ENCODE data around the gene IL16.

Gene IL16

GRCh38 chr15:81209635-81210034 lies 13.0 kb downstream of the IL16 start:
- no peak for DNase-seq

- no peak for DNase-seq
These were observed 14.7 kb downstream of the IL16 start for GRCh38 chr15:81211376-81211775.

GRCh38 chr15:81213982-81214381 lies 17.3 kb downstream of the IL16 start:
- no peak for DNase-seq

- no peak for DNase-seq
These were observed 18.9 kb downstream of the IL16 start for GRCh38 chr15:81215531-81215930.

- no peak for DNase-seq
These were observed 19.3 kb downstream of the IL16 start for GRCh38 chr15:81215983-81216382.

- no peak for DNase-seq
These were observed 19.7 kb downstream of the IL16 start for GRCh38 chr15:81216422-81216821.

GRCh38 chr15:81221449-81221848 lies 24.8 kb downstream of the IL16 start:
- no peak for DNase-seq

- DNase-seq, result no peak
These were observed 25.3 kb downstream of the IL16 start for GRCh38 chr15:81222007-81222406.

- no peak for DNase-seq
These were observed 26.8 kb downstream of the IL16 start for GRCh38 chr15:81223346-81223971.

- DNase-seq, result no peak
These were observed 27.6 kb downstream of the IL16 start for GRCh38 chr15:81224232-81224631.

- no peak for DNase-seq
These were observed 28.5 kb downstream of the IL16 start for GRCh38 chr15:81225161-81225671.

GRCh38 chr15:81227716-81228115 lies 31.0 kb downstream of the IL16 start:
- DNase-seq, result no peak

- DNase-seq, result no peak
These were observed 32.9 kb downstream of the IL16 start for GRCh38 chr15:81229586-81229985.

- DNase-seq, result no peak
These were observed 38.8 kb downstream of the IL16 start for GRCh38 chr15:81235276-81236123.

- DNase-seq, result no peak
These were observed 42.5 kb downstream of the IL16 start for GRCh38 chr15:81239190-81239589.

GRCh38 chr15:81242778-81243177 lies 46.1 kb downstream of the IL16 start:
- no peak for DNase-seq

- no peak for DNase-seq
These were observed 47.6 kb downstream of the IL16 start for GRCh38 chr15:81244306-81244705.

GRCh38 chr15:81253846-81254245 lies 57.2 kb downstream of the IL16 start:
- DNase-seq, result no peak

- DNase-seq, result no peak
These were observed 57.7 kb downstream of the IL16 start for GRCh38 chr15:81254277-81254915.

- no peak for DNase-seq
These were observed 58.2 kb downstream of the IL16 start for GRCh38 chr15:81254916-81255290.

GRCh38 chr15:81255315-81255957 lies 58.8 kb downstream of the IL16 start:
- no peak for DNase-seq

GRCh38 chr15:81255958-81256320 lies 59.3 kb downstream of the IL16 start:
- DNase-seq, result no peak

GRCh38 chr15:81256916-81257315 lies 60.2 kb downstream of the IL16 start:
- no peak for DNase-seq

All from stimulated activated naive CD4-positive, alpha-beta T cell treated with Interleukin-2 at 50 U/mL for 16 hours (primary cell).